ENCODE measurements around the gene TAPT1. TPM values are rescaled to one million over a fixed set of nuclear protein-coding genes. Genes with fewer than 3 reads are reported as not detected.

TAPT1 gene
- total RNA-seq, 1 experiment from 2014 or later, result 22.0 TPM

GRCh38 chr4:16238327-16238726 is 12.1 kb upstream of the TAPT1 start:
- POLR2A ChIA-PET, result no interaction called here
- Mint-ChIP-seq H3K4me1 (ENCODE audit: insufficient read depth, unreplicated experiment) (peaks cover 4% of the 10 kb centered on the region), H3K27ac (ENCODE audit: low read depth, unreplicated experiment) (no peak overlapping the region), H3K4me3 (ENCODE audit: unreplicated experiment) (no peak overlapping the region), H3K36me3 (ENCODE audit: insufficient read depth, unreplicated experiment) (no peaks in the 10 kb centered on the region), H3K27me3 (ENCODE audit: insufficient read depth, unreplicated experiment) (no peaks in the 10 kb centered on the region), H3K9me3 (ENCODE audit: unreplicated experiment) (no peaks in the 10 kb centered on the region)
- no TSS peak for BruUV-seq (replicated peaks)
- TF ChIP-seq CTCF (IDR thresholded peaks at IDR 0.05; ENCODE audit: unreplicated experiment), result no peak
- CTCF ChIA-PET, result interaction anchor here (0.6 to 0.7 kb wide), 2 partner anchors 20 to 180 kb away, joined by 3 to 5 read pairs; no protein-coding TSS in a partner anchor
- no peak for DNase-seq (ENCODE audit: unreplicated experiment)
- intact Hi-C loops (cut with micrococcal nuclease), result no loop called here

- H3K36me3 Mint-ChIP-seq (ENCODE audit: insufficient read depth, unreplicated experiment), result no peaks in the 10 kb centered on the region
- H3K4me1 Mint-ChIP-seq (ENCODE audit: insufficient read depth, unreplicated experiment), result peaks cover 4% of the 10 kb centered on the region
- H3K9me3 Mint-ChIP-seq (ENCODE audit: unreplicated experiment), result no peaks in the 10 kb centered on the region
- intact Hi-C loops (cut with micrococcal nuclease), result no loop called here
- no peak for DNase-seq (ENCODE audit: unreplicated experiment)
- no peak for TF ChIP-seq CTCF (IDR thresholded peaks at IDR 0.05; ENCODE audit: unreplicated experiment)
- no TSS peak for BruUV-seq (replicated peaks)
- POLR2A ChIA-PET, result interaction anchor here (2.4 kb wide), 1 partner anchor 10 kb away, joined by 9 read pairs; no protein-coding TSS in a partner anchor
- H3K27me3 Mint-ChIP-seq (ENCODE audit: insufficient read depth, unreplicated experiment), result no peaks in the 10 kb centered on the region
- no peak overlapping the region for H3K4me3 Mint-ChIP-seq (ENCODE audit: unreplicated experiment)
- H3K27ac Mint-ChIP-seq (ENCODE audit: low read depth, unreplicated experiment), result no peak overlapping the region
- CTCF ChIA-PET, result interaction anchor here (0.6 kb wide), 2 partner anchors 179 to 1269 kb away, joined by 3 to 6 read pairs; no protein-coding TSS in a partner anchor
Observed at GRCh38 chr4:16237715-16238114, 11.4 kb upstream of the TAPT1 start.

- Mint-ChIP-seq H3K27me3 (ENCODE audit: insufficient read depth, unreplicated experiment) (no peaks in the 10 kb centered on the region), H3K9me3 (ENCODE audit: unreplicated experiment) (no peaks in the 10 kb centered on the region), H3K27ac (ENCODE audit: low read depth, unreplicated experiment) (no peak overlapping the region), H3K36me3 (ENCODE audit: insufficient read depth, unreplicated experiment) (no peaks in the 10 kb centered on the region), H3K4me1 (ENCODE audit: insufficient read depth, unreplicated experiment) (peaks cover 4% of the 10 kb centered on the region), H3K4me3 (ENCODE audit: unreplicated experiment) (no peak overlapping the region)
- intact Hi-C loops (cut with micrococcal nuclease), result no loop called here
- ChIA-PET CTCF (interaction anchor here (1.0 kb wide), 2 partner anchors 28 to 211 kb away, joined by 4 read pairs; no protein-coding TSS in a partner anchor), POLR2A (interaction anchor here (2.4 kb wide), 1 partner anchor 9 kb away, joined by 9 read pairs; no protein-coding TSS in a partner anchor)
- DNase-seq (ENCODE audit: unreplicated experiment), result no peak
- no peak for TF ChIP-seq CTCF (IDR thresholded peaks at IDR 0.05; ENCODE audit: unreplicated experiment)
- no TSS peak for BruUV-seq (replicated peaks)
Observed at GRCh38 chr4:16236402-16237023, 10.2 kb upstream of the TAPT1 start.

- intact Hi-C loops (cut with micrococcal nuclease), result no loop called here
- POLR2A ChIA-PET, result interaction anchor here (0.5 to 2.4 kb wide), 2 partner anchors 8 to 1054 kb away, joined by 3 to 9 read pairs; no protein-coding TSS in a partner anchor
- H3K36me3 Mint-ChIP-seq (ENCODE audit: insufficient read depth, unreplicated experiment), result no peaks in the 10 kb centered on the region
Observed at GRCh38 chr4:16235209-16235608, 8.9 kb upstream of the TAPT1 start.

More at GRCh38 chr4:16235209-16235608, 8.9 kb upstream of the TAPT1 start:
- no TSS peak for BruUV-seq (replicated peaks)
- Mint-ChIP-seq H3K4me1 (ENCODE audit: insufficient read depth, unreplicated experiment) (peaks cover 4% of the 10 kb centered on the region), H3K9me3 (ENCODE audit: unreplicated experiment) (no peaks in the 10 kb centered on the region), H3K27me3 (ENCODE audit: insufficient read depth, unreplicated experiment) (no peaks in the 10 kb centered on the region), H3K4me3 (ENCODE audit: unreplicated experiment) (no peak overlapping the region), H3K27ac (ENCODE audit: low read depth, unreplicated experiment) (no peak overlapping the region)
- no peak for DNase-seq (ENCODE audit: unreplicated experiment)
- CTCF ChIA-PET, result interaction anchor here (0.8 kb wide), 1 partner anchor 22 kb away, joined by 3 read pairs; no protein-coding TSS in a partner anchor
- TF ChIP-seq CTCF (IDR thresholded peaks at IDR 0.05; ENCODE audit: unreplicated experiment), result no peak
